GM10248 (cell line): Measurements from ENCODE around the gene PBRM1.
"Not testable (repeated sequence)": the region's sequence is repeated elsewhere in the genome, so short reads cannot be mapped to it uniquely, and the experiment has no call there.

ENCODE experiments used
- CTCF ChIA-PET: fragments of 300-600 bp; sonication (Branson Sonifier 250); formaldehyde crosslinking; extraction: SDS; loops from one replicate; lab custom pipeline; 2021; ENCODE audit warnings: antibody characterized with exemption; lab: Yijun Ruan, JAX
- POLR2A ChIA-PET: fragments of 350-650 bp; sonication (Branson Sonifier 250); formaldehyde crosslinking; extraction: SDS; loops from one replicate; lab custom pipeline; 2020; ENCODE audit warnings: antibody characterized with exemption; lab: Yijun Ruan, JAX
- DNase-seq: peaks from one replicate; pipeline ENCODE4 v3.0.0; 2012; ENCODE audit errors: extremely low spot score
- CTCF ChIP-seq: IDR thresholded peaks from 2 replicates; pipeline ENCODE4 v1.5.1; 2012; ENCODE audit warnings: mild to moderate bottlenecking, low read depth; ENCODE audit errors: extremely low read depth, missing control alignments, control extremely low read depth

PBRM1 gene

DNA sequence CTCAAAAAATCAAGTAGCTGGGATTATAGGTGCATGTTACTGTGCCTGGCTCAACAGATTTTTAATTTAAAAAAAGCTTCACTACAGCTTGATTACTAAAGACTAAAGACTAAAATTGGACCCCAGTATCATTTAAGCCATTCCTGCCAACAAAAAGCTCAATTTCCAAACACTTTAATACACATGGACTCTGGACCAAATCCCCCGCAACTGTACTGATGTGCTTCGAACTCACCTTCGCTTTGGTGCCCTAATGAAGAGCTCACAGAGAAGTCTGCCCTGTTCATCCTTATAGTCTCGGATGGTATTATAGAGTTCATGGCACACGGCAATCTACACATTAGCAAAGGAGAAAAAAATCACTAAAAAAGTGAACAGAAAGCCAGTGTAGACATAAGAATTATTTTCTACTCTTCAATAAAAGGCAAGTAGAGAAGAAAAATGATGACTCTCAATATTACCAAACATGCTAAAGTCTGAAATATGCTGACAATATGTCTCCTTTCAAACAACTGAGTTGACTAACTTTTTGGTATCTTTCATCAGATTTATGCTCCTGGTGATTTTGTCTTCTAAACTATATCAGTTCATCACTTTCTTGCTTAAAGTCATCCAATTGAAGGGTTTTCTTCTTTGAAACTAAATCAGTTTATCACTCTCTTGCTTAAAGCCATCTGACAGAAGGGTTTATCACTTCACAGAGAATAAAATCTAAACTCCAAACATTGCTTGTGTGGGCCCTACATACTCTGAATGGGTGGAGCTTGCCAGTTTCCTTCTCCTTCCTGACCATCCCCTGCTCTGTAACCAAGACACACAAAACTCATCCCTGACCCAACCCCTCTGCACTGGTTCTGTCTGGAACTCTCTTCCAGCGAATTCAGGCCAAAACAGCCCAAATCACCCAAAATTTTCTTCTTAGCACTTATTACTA lies 7.2 kb downstream of the PBRM1 start:
- no peak for DNase-seq
- ChIA-PET CTCF (interaction anchor here (1.3 to 1.5 kb wide), 2 partner anchors 10 to 13 kb away, joined by 4 read pairs; no protein-coding TSS in a partner anchor), POLR2A (no interaction called here)
- no peak for TF ChIP-seq CTCF

GRCh38 chr3:52676201-52676600 lies 9.5 kb downstream of the PBRM1 start:
- CTCF ChIA-PET, result not testable (repeated sequence)

DNA sequence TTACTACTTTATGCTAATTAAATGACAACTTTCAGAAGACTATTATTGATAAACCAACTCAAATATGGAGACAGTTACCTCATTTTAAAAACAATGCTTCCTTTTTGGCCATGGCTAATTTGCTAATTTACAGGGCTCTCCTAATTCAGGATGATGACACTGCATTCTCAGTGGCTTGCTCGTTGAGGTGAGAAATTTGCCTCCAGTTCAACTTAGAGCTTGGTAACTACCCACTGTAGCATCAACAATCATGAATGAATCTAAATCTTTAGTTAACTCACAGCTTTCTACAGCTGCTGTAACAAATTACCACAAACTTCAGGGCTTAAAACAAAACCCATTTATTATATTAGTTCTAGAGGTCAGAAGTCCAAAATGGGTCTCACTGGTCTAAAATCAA lies 14.0 kb downstream of the PBRM1 start:
- no peak for DNase-seq
- ChIA-PET POLR2A (interaction anchor here (1.3 kb wide), 2 partner anchors 14 to 135 kb away, joined by 3 to 4 read pairs; partner anchors contain the start of genes PBRM1 and UQCC5), CTCF (interaction anchor here (0.7 to 1.3 kb wide), 3 partner anchors 11 to 15 kb away, joined by 3 read pairs; no protein-coding TSS in a partner anchor)
- TF ChIP-seq CTCF, result no peak

More at GRCh38 chr3:52676201-52676600, 9.5 kb downstream of the PBRM1 start:
- DNase-seq, POLR2A ChIA-PET: not testable (repeated sequence)

DNA sequence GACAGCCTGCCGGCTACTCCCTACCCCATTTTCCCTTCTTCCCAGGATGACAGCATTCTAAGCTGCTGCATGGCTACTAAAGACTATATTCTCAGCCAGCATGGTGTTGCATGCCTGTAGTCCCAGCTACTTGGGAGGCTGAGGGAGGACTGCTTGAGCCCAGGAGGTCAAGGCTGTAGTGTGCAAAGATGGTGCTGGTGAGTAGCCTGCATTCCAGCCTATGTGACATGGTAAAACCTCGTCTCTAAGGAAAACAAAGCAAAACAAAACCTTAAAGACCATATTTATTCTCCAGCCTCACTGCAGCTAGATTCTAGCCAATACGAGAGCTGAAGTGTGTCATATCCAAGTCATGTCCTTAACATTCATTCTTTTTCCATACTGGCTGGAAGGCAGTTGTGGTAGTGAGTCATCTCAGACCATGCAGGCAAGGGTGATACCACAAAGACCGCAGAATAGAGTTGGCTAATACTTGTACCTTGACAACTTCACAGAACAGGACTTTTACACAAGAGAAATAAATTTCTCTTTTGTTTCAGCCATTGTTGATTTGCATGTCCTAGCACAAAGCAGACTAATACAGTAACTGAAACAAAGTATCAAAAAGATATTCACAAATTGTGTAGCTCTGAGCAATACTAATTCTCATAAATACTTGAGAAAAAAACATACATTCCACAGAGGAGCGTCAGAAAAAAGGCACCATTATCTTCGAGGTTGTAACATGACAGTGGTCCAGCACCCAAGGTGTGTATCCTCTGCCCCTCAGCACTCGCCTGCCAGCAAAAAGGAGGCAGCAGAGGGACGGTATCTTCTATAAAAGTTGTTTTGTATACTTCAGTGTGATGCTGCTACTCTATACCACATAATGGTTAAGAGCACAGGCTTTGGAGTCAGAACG lies 14.8 kb downstream of the PBRM1 start:
- CTCF ChIA-PET, result interaction anchor here (0.7 to 1.3 kb wide), 4 partner anchors 10 to 16 kb away, joined by 3 read pairs; no protein-coding TSS in a partner anchor
- POLR2A ChIA-PET, result interaction anchor here (0.8 to 1.3 kb wide), 3 partner anchors 14 to 135 kb away, joined by 3 to 4 read pairs (median 3); partner anchors contain the start of genes PBRM1 and UQCC5
- DNase-seq, result peak; percentile 35
- TF ChIP-seq CTCF, result no peak

- POLR2A ChIA-PET, result interaction anchor here (0.6 kb wide), 2 partner anchors 12 to 535 kb away, joined by 6 to 8 read pairs; no protein-coding TSS in a partner anchor
- no peak for TF ChIP-seq CTCF
- CTCF ChIA-PET, result no interaction called here
- DNase-seq, result no peak
Observed at GRCh38 chr3:52663098-52663497, 22.6 kb downstream of the PBRM1 start.

DNA sequence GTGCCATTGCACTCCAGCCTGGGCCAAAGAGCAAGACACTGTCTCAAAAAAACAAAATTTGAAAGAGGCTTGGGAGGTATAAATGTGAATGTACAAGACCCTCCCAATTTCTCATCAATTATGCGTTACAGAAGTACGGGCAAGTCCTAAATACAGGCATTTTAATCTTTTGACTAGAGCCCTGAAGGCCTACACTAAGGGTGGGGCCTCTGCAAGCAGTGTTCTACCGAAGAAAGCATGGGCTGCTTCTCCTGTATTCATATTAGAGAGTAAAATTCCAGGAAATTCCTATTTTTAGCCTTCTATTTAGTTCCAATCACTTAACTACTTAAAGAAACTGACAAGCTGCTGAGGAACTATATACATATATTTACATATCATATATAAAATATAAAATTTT lies 25.7 kb downstream of the PBRM1 start:
- POLR2A ChIA-PET, result no interaction called here
- CTCF ChIA-PET, result interaction anchor here (1.7 kb wide), 1 partner anchor 11 kb away, joined by 5 read pairs; no protein-coding TSS in a partner anchor
- TF ChIP-seq CTCF, result no peak
- DNase-seq, result no peak
